DOHH2 (cell line): ENCODE measurements around the gene RPS8.

Experiments
- H3F3A ChIP-seq: fragments of 200-600 bp; sonication (generic), shearing (Covaris generic); 2 replicates; pipeline ENCODE4 v1.6.0; 2016; ENCODE audit warnings: antibody characterized with exemption, mild to moderate bottlenecking; ENCODE audit not compliant: control insufficient read depth, insufficient read depth
- H3K27ac ChIP-seq: fragments of 200-600 bp; sonication (generic); 2 replicates; pipeline ENCODE4 v1.5.1; 2014; ENCODE audit warnings: low read depth, mild to moderate bottlenecking, low read length, moderate library complexity
- H3K27me3 ChIP-seq: fragments of 200-600 bp; sonication (generic); 2 replicates; pipeline ENCODE4 v1.6.1; 2014; ENCODE audit warnings: mild to moderate bottlenecking, low read length, mixed read lengths; ENCODE audit not compliant: control insufficient read depth
- H3K36me3 ChIP-seq: fragments of 200-600 bp; sonication (generic); 2 replicates; pipeline ENCODE4 v1.6.1; 2014; ENCODE audit warnings: mild to moderate bottlenecking, low read length, moderate library complexity, mixed read lengths; ENCODE audit not compliant: control insufficient read depth
- H3K4me1 ChIP-seq: fragments of 200-600 bp; sonication (generic); 2 replicates; pipeline ENCODE4 v1.6.1; 2014; ENCODE audit warnings: mild to moderate bottlenecking, low read length, mixed read lengths; ENCODE audit not compliant: control insufficient read depth
- H3K4me2 ChIP-seq: fragments of 200-600 bp; sonication (generic); 2 replicates; pipeline ENCODE4 v1.6.0; 2014; ENCODE audit warnings: mild to moderate bottlenecking, low read length, moderate library complexity
- H3K4me3 ChIP-seq: fragments of 200-600 bp; sonication (generic); 2 replicates; pipeline ENCODE4 v1.5.1; 2014; ENCODE audit warnings: mild to moderate bottlenecking, low read length, mixed read lengths
- H3K79me2 ChIP-seq: fragments of 200-600 bp; sonication (generic); 2 replicates; pipeline ENCODE4 v1.6.1; 2014; ENCODE audit warnings: mild to moderate bottlenecking, low read length, mixed read lengths; ENCODE audit not compliant: control insufficient read depth
- H3K9me2 ChIP-seq: fragments of 200-600 bp; sonication (generic); replicated peaks from 2 replicates; pipeline ENCODE4 v1.6.1; 2014; ENCODE audit warnings: mild to moderate bottlenecking, low read length, mixed read lengths; ENCODE audit not compliant: control insufficient read depth
- H3K9me3 ChIP-seq: fragments of 200-600 bp; sonication (generic); 2 replicates; pipeline ENCODE4 v1.6.1; 2014; ENCODE audit warnings: antibody characterized with exemption, low read length, mixed read lengths; ENCODE audit not compliant: control insufficient read depth, insufficient read depth
- H4K20me1 ChIP-seq: fragments of 200-600 bp; sonication (generic); 2 replicates; pipeline ENCODE4 v1.6.0; 2014; ENCODE audit warnings: low read depth, mild to moderate bottlenecking, antibody characterized with exemption, low read length, moderate library complexity; ENCODE audit not compliant: control insufficient read depth, insufficient read depth
- CTCF ChIP-seq: fragments of 200-600 bp; sonication (generic); IDR thresholded peaks from one replicate; pipeline ENCODE4 v1.5.1; 2014; ENCODE audit warnings: antibody characterized with exemption, mild to moderate bottlenecking, low read depth, low read length; ENCODE audit not compliant: poor library complexity, severe bottlenecking
- EZH2phosphoT487 ChIP-seq: fragments of 200-600 bp; sonication (generic); IDR thresholded peaks from 2 replicates; pipeline ENCODE4 v1.6.1; 2017; ENCODE audit warnings: borderline replicate concordance, mild to moderate bottlenecking, antibody characterized with exemption, low read length, moderate library complexity, mixed read lengths

The RPS8 gene

GRCh38 chr1:44803062-44803311 lies 27.6 kb downstream of the RPS8 start:
- Histone ChIP-seq H3F3A (peaks cover 4% of the 10 kb centered on the region; the same call in 1 of the 2 replicates), H3K4me1 (peaks cover 47% of the 10 kb centered on the region), H3K27ac (no peak overlapping the region), H3K4me3 (no peak overlapping the region), H3K36me3 (peaks cover 57% of the 10 kb centered on the region), H4K20me1 (no peaks in the 10 kb centered on the region), H3K9me2 (no peaks in the 10 kb centered on the region), H3K9me3 (no peaks in the 10 kb centered on the region), H3K79me2 (peaks cover 24% of the 10 kb centered on the region), H3K27me3 (no peaks in the 10 kb centered on the region), H3K4me2 (no peak overlapping the region)
- TF ChIP-seq EZH2phosphoT487 (no peak), CTCF (no peak)

GRCh38 chr1:44803312-44804095 lies 28.2 kb downstream of the RPS8 start:
- TF ChIP-seq EZH2phosphoT487 (no peak), CTCF (no peak)
- H3F3A ChIP-seq: peaks cover 4% of the 10 kb centered on the region; the same call in 1 of the 2 replicates
- no peak overlapping the region for H3K4me3 ChIP-seq

GRCh38 chr1:44805311-44806024 lies 30.1 kb downstream of the RPS8 start:
- H3K4me2 ChIP-seq: no peak overlapping the region
- no peaks in the 10 kb centered on the region for H3K27me3 ChIP-seq
- peaks cover 11% of the 10 kb centered on the region; the same call in 1 of the 2 replicates for H3F3A ChIP-seq
- H4K20me1 ChIP-seq: no peaks in the 10 kb centered on the region
- peaks cover 26% of the 10 kb centered on the region for H3K79me2 ChIP-seq
- H3K9me2 ChIP-seq: no peaks in the 10 kb centered on the region
- peaks cover 64% of the 10 kb centered on the region for H3K36me3 ChIP-seq
- H3K27ac ChIP-seq: no peak overlapping the region
- H3K4me1 ChIP-seq: peaks cover 62% of the 10 kb centered on the region
- TF ChIP-seq EZH2phosphoT487: no peak
- TF ChIP-seq CTCF: peak; percentile 13
- H3K4me3 ChIP-seq: no peak overlapping the region
- no peaks in the 10 kb centered on the region for H3K9me3 ChIP-seq

More at GRCh38 chr1:44803312-44804095, 28.2 kb downstream of the RPS8 start:
- Histone ChIP-seq H3K9me2 (no peaks in the 10 kb centered on the region), H3K4me1 (peaks cover 52% of the 10 kb centered on the region), H3K36me3 (peaks cover 57% of the 10 kb centered on the region), H3K9me3 (no peaks in the 10 kb centered on the region), H3K79me2 (peaks cover 28% of the 10 kb centered on the region), H3K27ac (no peak overlapping the region), H3K4me2 (no peak overlapping the region), H3K27me3 (no peaks in the 10 kb centered on the region), H4K20me1 (no peaks in the 10 kb centered on the region)
